H1 (cell line): Measurements from ENCODE around the gene CXCR3. TPM values are rescaled to one million over a fixed set of nuclear protein-coding genes. Genes with fewer than 3 reads are reported as not detected.

Source experiments
- CTCF ChIA-PET: fragments of 300-600 bp; sonication (Branson Sonifier 250); formaldehyde crosslinking; loops from one replicate; lab custom pipeline; 2021; ENCODE audit not compliant: partially characterized antibody; lab: Charles Lee
- POLR2A ChIA-PET: fragments of 300-600 bp; sonication (Branson Sonifier 250); formaldehyde crosslinking; loops from one replicate; lab custom pipeline; 2021; ENCODE audit warnings: inconsistent platforms; ENCODE audit not compliant: partially characterized antibody; lab: Charles Lee
- DNase-seq, 2 experiments: peaks; one replicate each; pipeline versions ENCODE4 v3.0.0 to v3.0.0-alpha.2; 2010 to 2022; ENCODE audit warnings: low spot score in 2 of 2, low read depth in 1 of 2, mixed read lengths in 1 of 2
- FAIRE-seq: peaks from 2 replicates; lab custom pipeline; 2011; peaks lifted over from hg19 to GRCh38; lab: Jason Lieb, UNC
- H2AFZ ChIP-seq: 2 replicates; pipeline ENCODE4 v1.8.1; 2012; ENCODE audit warnings: low read length, inconsistent platforms
- H2AK5ac ChIP-seq: 2 replicates; pipeline ENCODE4 v1.6.1; 2013; ENCODE audit warnings: low read depth, low read length
- H2BK120ac ChIP-seq: replicated peaks from 2 replicates; pipeline ENCODE3; 2013; ENCODE audit warnings: low read depth, low read length, inconsistent platforms
- H2BK12ac ChIP-seq: 2 replicates; pipeline ENCODE4 v1.6.1; 2013; ENCODE audit warnings: low read depth, low read length
- H2BK15ac ChIP-seq: 2 replicates; pipeline ENCODE4 v1.6.1; 2013; ENCODE audit warnings: low read length
- H2BK20ac ChIP-seq: 2 replicates; pipeline ENCODE4 v1.6.1; 2013; ENCODE audit warnings: low read length
- H2BK5ac ChIP-seq: 2 replicates; pipeline ENCODE4 v1.6.1; 2013; ENCODE audit warnings: low read depth, low read length
- H3K14ac ChIP-seq: 2 replicates; pipeline ENCODE4 v1.6.1; 2013; ENCODE audit warnings: inconsistent platforms; ENCODE audit not compliant: insufficient read length
- H3K18ac ChIP-seq: 2 replicates; pipeline ENCODE4 v1.6.1; 2013; ENCODE audit warnings: low read length; ENCODE audit errors: extremely low read depth
- H3K23ac ChIP-seq: 2 replicates; pipeline ENCODE4 v1.6.1; 2013; ENCODE audit warnings: inconsistent platforms; ENCODE audit not compliant: insufficient read length
- H3K23me2 ChIP-seq: 2 replicates; pipeline ENCODE4 v1.6.1; 2013; ENCODE audit warnings: low read depth, low read length
- H3K27ac ChIP-seq: 2 replicates; pipeline ENCODE4 v1.6.1; 2011; ENCODE audit warnings: low read depth, low read length, inconsistent platforms
- H3K27me3 ChIP-seq, 4 experiments: replicated peaks in 1 of 4; 1 replicate in 1 of 4; 2 replicates in 3 of 4; pipeline versions ENCODE4 v1.6.1 to v1.8.1; 2011 to 2013; ENCODE audit warnings: low read length in 3 of 4, mild to moderate bottlenecking in 3 of 4, inconsistent platforms in 2 of 4, mixed read lengths in 2 of 4, moderate library complexity in 1 of 4; ENCODE audit not compliant: control insufficient read depth in 3 of 4, insufficient read depth in 3 of 4; ENCODE audit errors: extremely low read depth in 1 of 4
- H3K36me3 ChIP-seq, 4 experiments: 2 replicates each; pipeline versions ENCODE4 v1.6.1 to v1.8.1; 2011 to 2013; ENCODE audit warnings: mild to moderate bottlenecking in 4 of 4, low read length in 3 of 4, moderate library complexity in 2 of 4, control low read depth in 1 of 4, inconsistent platforms in 1 of 4; ENCODE audit not compliant: insufficient read depth in 4 of 4, control insufficient read depth in 2 of 4
- H3K4ac ChIP-seq: replicated peaks from 2 replicates; pipeline ENCODE3; 2013; ENCODE audit warnings: low read length, low read depth, mixed read lengths, inconsistent platforms; ENCODE audit not compliant: insufficient read length
- H3K4me1 ChIP-seq, 4 experiments: replicated peaks in 1 of 4; 1 replicate in 1 of 4; 2 replicates in 3 of 4; pipeline versions ENCODE4 v1.6.1 to v1.8.1; 2011 to 2013; ENCODE audit warnings: low read length in 3 of 4, inconsistent platforms in 2 of 4, mixed read lengths in 1 of 4; ENCODE audit not compliant: insufficient read depth in 4 of 4, control insufficient read depth in 3 of 4
- H3K4me2 ChIP-seq, 2 experiments: 2 replicates each; pipeline versions ENCODE4 v1.6.1 to v1.8.1; 2011 to 2013; ENCODE audit warnings: low read depth in 2 of 2, low read length in 2 of 2, control low read depth in 1 of 2, inconsistent platforms in 1 of 2, mild to moderate bottlenecking in 1 of 2; ENCODE audit not compliant: insufficient read depth in 1 of 2
- H3K4me3 ChIP-seq, 4 experiments: fragments of 200-600, 300-600 bp in 1 of 4; sonication (generic), shearing (Covaris generic), sonication (Bioruptor Twin) in 1 of 4; 2 replicates each; pipeline versions ENCODE4 v1.5.1 to v1.8.1; 2011 to 2016; ENCODE audit warnings: low read length in 4 of 4, low read depth in 3 of 4, control low read depth in 2 of 4, inconsistent platforms in 2 of 4, mild to moderate bottlenecking in 2 of 4, mixed read lengths in 1 of 4, moderate library complexity in 1 of 4; ENCODE audit not compliant: insufficient read depth in 2 of 4; ENCODE audit errors: extremely low read depth in 1 of 4
- H3K56ac ChIP-seq: replicated peaks from 2 replicates; pipeline ENCODE3; 2013; ENCODE audit warnings: low read depth, mild to moderate bottlenecking, mixed read lengths, low read length, inconsistent platforms; ENCODE audit not compliant: insufficient read length
- H3K79me1 ChIP-seq: 2 replicates; pipeline ENCODE4 v1.6.1; 2013; ENCODE audit warnings: low read depth, low read length, control low read depth
- H3K79me2 ChIP-seq, 2 experiments: 2 replicates each; pipeline versions ENCODE4 v1.6.1 to v1.8.1; 2012 to 2013; ENCODE audit warnings: low read length in 2 of 2, mild to moderate bottlenecking in 2 of 2, inconsistent platforms in 1 of 2; ENCODE audit not compliant: insufficient read depth in 2 of 2, control insufficient read depth in 1 of 2
- H3K9ac ChIP-seq, 4 experiments: replicated peaks in 1 of 4; 1 replicate in 1 of 4; 2 replicates in 3 of 4; pipeline versions ENCODE4 v1.6.1 to v1.8.1; 2011 to 2013; ENCODE audit warnings: low read depth in 3 of 4, low read length in 3 of 4, control low read depth in 2 of 4, mild to moderate bottlenecking in 2 of 4, moderate library complexity in 2 of 4, inconsistent platforms in 1 of 4; ENCODE audit errors: extremely low read depth in 1 of 4
- H3K9me3 ChIP-seq, 2 experiments: 2 replicates each; pipeline versions ENCODE4 v1.6.1 to v1.8.1; 2012 to 2013; ENCODE audit warnings: mild to moderate bottlenecking in 2 of 2, moderate library complexity in 2 of 2, control low read depth in 1 of 2, inconsistent platforms in 1 of 2, low read depth in 1 of 2, low read length in 1 of 2, mixed read lengths in 1 of 2; ENCODE audit not compliant: insufficient read depth in 2 of 2
- H4K20me1 ChIP-seq, 2 experiments: replicated peaks in 1 of 2; 2 replicates each; pipeline versions ENCODE3 to v1.8.1; 2011 to 2013; ENCODE audit warnings: inconsistent platforms in 2 of 2, low read length in 2 of 2, mild to moderate bottlenecking in 1 of 2; ENCODE audit not compliant: insufficient read depth in 2 of 2, control insufficient read depth in 1 of 2
- H4K5ac ChIP-seq: 2 replicates; pipeline ENCODE4 v1.6.1; 2013; ENCODE audit warnings: low read length, low read depth, mixed read lengths, inconsistent platforms; ENCODE audit not compliant: insufficient read length
- H4K8ac ChIP-seq: 2 replicates; pipeline ENCODE4 v1.8.0; 2013; ENCODE audit warnings: mild to moderate bottlenecking, moderate library complexity, low read length, inconsistent platforms; ENCODE audit not compliant: insufficient read depth; ENCODE audit errors: extremely low read depth
- H4K91ac ChIP-seq: replicated peaks from 2 replicates; pipeline ENCODE3; 2013; ENCODE audit warnings: low read length, mixed read lengths, inconsistent platforms; ENCODE audit not compliant: insufficient read length
- HDAC2 ChIP-seq, 2 experiments: fragments of 300-600 bp in 1 of 2; sonication (generic) in 1 of 2; IDR thresholded peaks; 2 replicates each; pipeline ENCODE4 v1.6.1; 2011 to 2012; ENCODE audit warnings: low read depth in 2 of 2, low read length in 2 of 2, mild to moderate bottlenecking in 2 of 2, moderate library complexity in 2 of 2, borderline replicate concordance in 1 of 2, inconsistent platforms in 1 of 2
- RNF2 ChIP-seq: fragments of 200-900, 300-1000 bp; sonication (generic); IDR thresholded peaks from 2 replicates; pipeline ENCODE4 v1.7.1; 2016; ENCODE audit warnings: borderline replicate concordance, low read depth, mild to moderate bottlenecking, antibody characterized with exemption, low read length; ENCODE audit not compliant: poor library complexity, severe bottlenecking; ENCODE audit errors: missing control alignments
- SP1 ChIP-seq: IDR thresholded peaks from 2 replicates; pipeline ENCODE4 v1.6.1; 2011; ENCODE audit warnings: low read depth, low read length
- WGBS, 2 experiments: shearing (Covaris generic) in 1 of 2; methylation state at CpG; one replicate each; pipeline versions ENCODE4 v1.1.6 to v1.1.7; 2013 to 2015; ENCODE audit warnings: low lambda C conversion rate in 2 of 2, mixed read lengths in 2 of 2, inconsistent platforms in 1 of 2, low coverage in 1 of 2, missing lambda C conversion rate in 1 of 2; ENCODE audit not compliant: insufficient replicate concordance in 2 of 2, insufficient coverage in 1 of 2, insufficient read length in 1 of 2; ENCODE audit errors: extremely low coverage in 1 of 2, missing lambda C conversion rate in 1 of 2; 5-methylcytosine and 5-hydroxymethylcytosine counted together
- polyA plus RNA-seq, 7 experiments: library from polyadenylated mRNA; depleted of rRNA in 3 of 7; stranded (reverse) in 5 of 7; unstranded in 2 of 7; fragments of >200 nt in 5 of 7; fragments of 200-250 nt in 2 of 7; gene quantifications; 1 replicate in 5 of 7; 2 replicates in 1 of 7; 4 replicates in 1 of 7; pipeline versions ENCODE4 v1.2.1 to v1.2.3, GENCODE V29; 2011 to 2013; ENCODE audit warnings: missing spikeins in 2 of 7, mixed read lengths in 2 of 7
- total RNA-seq: library from RNA; stranded (reverse); fragmentation: NEBNext Ultra II Directional; extraction: Animal tissue kit (Norgen Biotek cat#: 25700); gene quantifications from 2 replicates; pipeline ENCODE4 v1.2.1, GENCODE V29; 2021

The CXCR3 gene
- total and polyA plus RNA-seq, 2 of the 8 experiments (the other 6 are each of a cell fraction or from before 2014, with no cell fraction given), result not detected

GRCh38 chrX:71573590-71573989 is 44.7 kb downstream of the CXCR3 start:
- H3K9ac ChIP-seq, result no peak overlapping the region
- FAIRE-seq, result no peak

More at GRCh38 chrX:71573590-71573989, 44.7 kb downstream of the CXCR3 start:
- no peak overlapping the region for H4K8ac ChIP-seq
- H3K23ac ChIP-seq, result no peak overlapping the region
- CTCF ChIA-PET, result no interaction called here
- no peak overlapping the region for H2BK20ac ChIP-seq
- no peak overlapping the region for H2BK5ac ChIP-seq
- H4K20me1 ChIP-seq, result peaks cover 0 to 2% of the 10 kb centered on the region in 2 experiments
- H3K27me3 ChIP-seq, result no peaks in the 10 kb centered on the region
- no peak for TF ChIP-seq RNF2
- TF ChIP-seq HDAC2 (IDR thresholded peaks at IDR 0.05; ENCODE audit: borderline replicate concordance in 1 of 2, low read depth in 2 of 2, low read length in 2 of 2), result no peak
- no peak for TF ChIP-seq SP1
- H2BK120ac ChIP-seq, result no peak overlapping the region
- no peak overlapping the region for H3K18ac ChIP-seq
- H3K79me1 ChIP-seq, result no peaks in the 10 kb centered on the region
- DNase-seq, result no peak
- no peaks in the 10 kb centered on the region for H3K9me3 ChIP-seq
- H3K79me2 ChIP-seq, result no peaks in the 10 kb centered on the region
- 95% methylated on average over 2 of the region's 2 CpGs; no CpG with 5 or more reads in 1 of the 2 experiments for WGBS, 2 experiments
- no peak overlapping the region for H3K14ac ChIP-seq
- peaks cover 0 to 54% (median 23%) of the 10 kb centered on the region in 4 experiments; a peak in 7 of 8 replicates for H3K36me3 ChIP-seq
- H3K4me1 ChIP-seq, result no peaks in the 10 kb centered on the region; a peak in 1 of 7 replicates
- POLR2A ChIA-PET, result no interaction called here
- no peak overlapping the region for H2AK5ac ChIP-seq
- no peak overlapping the region for H4K91ac ChIP-seq
- H2BK12ac ChIP-seq, result no peak overlapping the region
- H3K27ac ChIP-seq, result no peak overlapping the region
- no peak overlapping the region for H3K4me3 ChIP-seq
- H2AFZ ChIP-seq, result no peak overlapping the region
- H3K4me2 ChIP-seq, result no peak overlapping the region
- H3K4ac ChIP-seq, result no peak overlapping the region
- H3K56ac ChIP-seq, result no peak overlapping the region
- H3K23me2 ChIP-seq, result no peaks in the 10 kb centered on the region
- no peak overlapping the region for H4K5ac ChIP-seq
- H2BK15ac ChIP-seq, result no peak overlapping the region
